ENCODE data around the gene CD276.

CD276 gene

DNA sequence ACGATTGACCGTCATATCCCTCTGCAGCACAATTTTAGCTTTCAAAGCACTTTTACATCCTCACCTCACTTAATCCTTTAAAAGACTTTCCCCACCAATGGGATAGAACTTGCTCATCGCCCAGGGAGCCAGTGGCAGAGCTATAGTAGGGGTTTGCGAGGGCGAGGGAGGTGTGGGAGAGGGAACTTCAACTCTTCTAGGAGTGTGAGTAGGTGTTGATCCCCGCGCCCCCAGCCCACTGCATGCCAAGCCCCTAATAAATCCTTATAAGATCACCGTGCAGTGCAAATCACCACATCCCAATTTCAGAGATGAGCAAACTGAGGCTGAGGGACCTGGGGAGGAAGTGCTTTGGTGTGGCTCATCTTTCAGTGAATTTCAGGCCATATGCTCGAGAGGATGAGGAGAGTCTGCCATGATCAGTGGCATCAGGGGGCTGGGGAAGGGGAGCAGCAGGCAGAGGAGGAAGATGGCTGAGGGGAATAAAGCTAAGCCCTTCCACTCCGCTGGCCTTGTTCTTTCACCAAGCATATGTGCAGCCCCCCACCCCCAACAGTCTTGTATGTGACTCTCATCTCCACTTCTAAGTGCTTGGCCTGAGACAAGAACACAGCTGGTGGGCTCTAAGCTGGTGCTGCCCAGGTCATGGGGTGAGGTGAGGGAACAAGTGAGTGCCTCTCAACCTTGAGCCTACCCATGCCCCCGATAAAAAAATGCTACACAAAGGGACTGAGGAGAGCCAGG, 63.8 kb downstream of the CD276 start:
- no peak for DNase-seq (ENCODE audit: low spot score)

GRCh38 chr15:73748730-73749129, 64.5 kb downstream of the CD276 start:
- DNase-seq (ENCODE audit: low spot score), result no peak

DNA sequence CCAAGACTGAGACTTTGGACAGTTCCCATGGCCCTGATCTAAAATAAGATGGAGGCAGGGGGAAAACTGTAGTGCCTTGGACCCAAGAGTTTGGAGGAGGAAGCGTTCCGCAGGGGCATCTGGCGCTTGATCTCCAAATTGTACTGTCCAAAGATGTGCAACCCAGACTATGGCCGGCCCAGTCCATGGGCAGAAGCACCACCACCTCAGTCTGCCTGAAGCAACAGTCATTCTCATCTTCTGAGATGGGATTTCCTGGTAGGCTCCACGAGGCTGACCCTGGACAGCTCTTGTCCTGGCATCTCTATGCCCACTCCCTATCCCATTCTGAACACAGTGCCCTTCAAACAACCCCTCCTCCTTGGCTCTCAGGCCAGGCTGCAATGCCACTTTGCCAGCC, 65.3 kb downstream of the CD276 start:
- DNase-seq (ENCODE audit: low spot score), result no peak

GRCh38 chr15:73749971-73750370, 65.8 kb downstream of the CD276 start:
- no peak for DNase-seq (ENCODE audit: low spot score)

DNA sequence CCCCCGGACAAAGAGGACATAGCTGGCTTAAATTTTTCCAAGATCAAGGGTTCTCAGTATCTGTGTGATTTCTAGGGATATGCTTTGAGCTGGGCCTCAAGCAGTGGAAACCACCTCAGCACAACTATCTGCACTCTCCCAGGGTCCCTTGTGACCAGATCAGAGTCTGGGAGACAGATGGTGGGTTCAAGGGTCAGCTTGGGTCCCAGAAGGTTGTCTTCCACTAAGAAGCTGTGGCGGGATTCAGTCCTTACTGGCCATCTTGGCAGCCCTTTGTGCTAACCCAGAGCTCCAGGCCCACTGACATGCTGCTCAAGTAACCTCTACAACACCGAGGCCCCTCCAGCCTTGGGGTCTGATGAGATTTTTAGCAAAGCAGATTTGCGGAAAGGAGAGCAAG, 66.3 kb downstream of the CD276 start:
- DNase-seq (ENCODE audit: low spot score), result no peak

DNA sequence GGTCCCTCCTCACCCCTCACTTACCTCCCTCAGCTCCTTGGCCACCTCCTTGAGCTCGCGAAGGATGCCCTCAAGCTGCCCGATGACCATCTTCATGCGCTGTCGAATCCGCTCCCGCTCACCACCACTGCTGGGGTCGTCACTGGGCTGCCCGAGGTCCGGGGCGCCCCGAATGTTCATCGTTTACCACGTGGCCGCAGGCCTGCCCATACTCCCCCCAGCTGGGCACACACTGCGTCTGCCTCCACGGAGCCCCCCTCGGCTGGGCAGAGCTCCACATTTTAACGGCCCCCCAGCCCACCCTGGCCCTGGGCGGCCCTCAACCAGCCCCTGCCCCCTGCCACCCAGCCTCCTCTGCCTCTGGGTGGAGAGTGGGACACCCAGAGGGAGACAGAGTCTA, 66.8 kb downstream of the CD276 start:
- DNase-seq (ENCODE audit: low spot score), result no peak

DNA sequence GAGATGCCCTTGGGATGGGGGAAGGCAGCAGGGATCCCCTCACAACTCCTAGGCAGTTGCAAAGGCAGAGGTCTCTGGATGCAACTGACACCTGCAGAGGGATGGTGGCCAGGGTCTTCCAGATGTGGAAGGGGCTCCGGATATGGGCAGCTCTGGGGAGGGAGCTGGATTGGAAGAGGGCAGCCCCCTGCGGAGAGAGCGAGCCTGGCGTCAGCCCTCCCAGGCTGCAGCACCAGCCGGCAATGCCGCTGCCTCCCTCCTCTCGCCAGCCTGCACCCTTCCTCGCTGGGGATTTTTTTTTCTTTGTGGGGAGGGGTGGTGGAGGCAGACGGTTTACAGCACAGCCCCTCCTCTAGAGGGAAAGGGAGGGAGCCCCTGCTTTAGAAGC, 67.3 kb downstream of the CD276 start:
- DNase-seq (ENCODE audit: low spot score), result no peak

- no peak for DNase-seq (ENCODE audit: low spot score)
These were observed 68.0 kb downstream of the CD276 start for GRCh38 chr15:73751899-73752805.

DNA sequence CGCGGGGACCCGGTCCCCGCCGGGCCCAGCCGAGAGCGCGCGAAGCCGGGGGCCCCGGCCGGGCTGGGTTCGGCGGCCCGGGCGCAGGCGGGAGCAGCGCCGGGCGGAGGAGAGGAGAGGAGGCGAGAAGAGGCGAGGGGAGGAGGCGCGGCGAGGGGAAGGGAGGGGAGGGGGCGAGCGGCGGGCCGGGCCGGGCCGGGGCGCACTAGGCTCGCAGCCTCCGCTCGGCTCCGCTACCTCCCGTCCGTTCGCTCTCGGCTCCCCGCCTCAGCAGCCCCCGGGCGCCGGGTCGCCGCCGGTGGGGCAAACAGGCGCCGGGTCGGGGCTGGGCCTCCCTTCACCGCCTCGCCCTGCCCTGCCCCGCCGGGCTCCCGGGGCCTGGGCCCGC, 68.6 kb downstream of the CD276 start:
- no peak for DNase-seq (ENCODE audit: low spot score)

DNA sequence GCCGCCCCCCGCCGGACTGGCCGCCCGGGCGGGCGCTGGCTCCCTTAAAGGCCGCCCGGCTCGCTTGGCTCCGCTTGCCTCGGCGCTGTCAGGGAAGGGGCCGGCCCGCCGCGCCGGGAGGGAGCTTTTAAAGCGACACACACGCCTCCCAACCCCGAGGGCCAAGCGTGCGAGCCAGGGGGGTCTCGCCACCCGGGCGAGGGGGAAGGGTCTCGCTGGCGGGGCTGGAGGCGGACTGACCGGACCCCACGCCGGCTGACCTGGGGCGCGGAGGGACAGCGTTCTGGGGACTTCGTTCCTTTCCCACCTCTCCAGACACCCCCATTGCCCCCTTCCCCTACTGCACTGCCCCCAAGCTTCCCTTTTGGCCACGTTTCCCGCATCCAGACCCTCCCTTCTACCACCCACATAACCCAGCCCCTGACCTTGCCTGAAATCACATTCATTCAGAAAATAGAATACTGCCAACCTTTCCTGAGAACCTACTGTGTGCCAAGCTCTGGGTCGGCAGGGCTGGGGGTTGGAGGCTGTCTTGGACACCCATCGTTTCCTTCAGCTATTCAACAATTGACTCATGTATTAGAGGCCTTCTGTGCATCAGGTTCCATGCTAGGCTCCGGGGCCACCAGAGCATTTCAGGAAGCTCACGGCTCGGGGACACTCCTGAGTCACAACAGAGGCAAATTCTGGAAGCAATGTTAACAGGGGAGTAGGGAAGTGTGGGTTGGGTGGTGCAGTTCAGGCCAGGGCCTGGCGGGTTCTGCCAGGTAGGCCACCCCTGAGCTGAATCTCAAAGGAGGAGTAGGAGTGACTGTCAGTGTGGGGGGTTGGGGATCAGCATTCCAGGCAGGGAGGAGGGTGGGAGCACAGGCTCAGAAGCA, 69.3 kb downstream of the CD276 start, which contains the start of gene INSYN1:
Gene INSYN1 (minus strand): TSS at position 102 of the 881 bp plus-strand sequence. CDS start 2,221 bp downstream, outside the sequence.
- no peak for DNase-seq (ENCODE audit: low spot score)

DNA sequence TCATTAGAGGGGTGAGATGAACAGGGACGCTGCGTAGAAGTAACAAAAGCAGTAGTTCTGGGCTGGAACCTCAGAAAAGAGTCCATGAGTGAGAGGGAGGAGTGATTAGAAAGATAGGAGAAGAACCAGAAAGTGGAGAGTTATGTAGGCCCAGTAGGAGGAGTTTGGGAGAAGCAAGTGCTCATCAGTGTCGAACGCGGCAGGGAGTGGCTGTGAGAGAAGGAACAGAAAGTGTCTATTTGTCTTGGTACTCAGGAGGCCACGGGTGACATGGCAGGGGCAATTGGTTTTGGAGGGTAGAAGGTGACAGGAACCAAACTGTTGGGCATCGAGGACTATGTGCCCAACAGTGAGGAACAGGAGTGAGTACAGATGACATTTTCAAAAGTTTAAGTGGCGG, 70.3 kb downstream of the CD276 start:
- DNase-seq (ENCODE audit: low spot score), result no peak

DNA sequence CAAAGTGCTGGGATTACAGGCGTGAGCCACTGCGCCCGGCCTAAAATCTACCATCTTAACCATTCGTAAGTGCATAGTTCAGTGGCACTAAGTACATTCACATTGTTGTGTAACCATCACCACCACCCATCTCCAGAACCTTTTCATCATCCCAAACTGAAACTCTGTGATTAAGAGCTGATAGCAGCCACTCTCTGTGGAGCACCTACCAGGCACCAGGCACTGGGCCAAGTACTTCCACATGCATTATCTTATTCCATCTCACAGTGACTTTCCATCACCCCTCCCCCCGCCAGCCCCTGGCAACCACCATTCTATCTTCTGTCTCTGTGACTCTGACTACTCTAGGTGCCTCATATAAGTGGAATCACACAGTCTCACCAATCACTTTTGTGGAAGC, 71.3 kb downstream of the CD276 start:
- peak; percentile 69 for DNase-seq (ENCODE audit: low spot score)

GRCh38 chr15:73755946-73756345, 71.8 kb downstream of the CD276 start:
- no peak for DNase-seq (ENCODE audit: low spot score)

DNA sequence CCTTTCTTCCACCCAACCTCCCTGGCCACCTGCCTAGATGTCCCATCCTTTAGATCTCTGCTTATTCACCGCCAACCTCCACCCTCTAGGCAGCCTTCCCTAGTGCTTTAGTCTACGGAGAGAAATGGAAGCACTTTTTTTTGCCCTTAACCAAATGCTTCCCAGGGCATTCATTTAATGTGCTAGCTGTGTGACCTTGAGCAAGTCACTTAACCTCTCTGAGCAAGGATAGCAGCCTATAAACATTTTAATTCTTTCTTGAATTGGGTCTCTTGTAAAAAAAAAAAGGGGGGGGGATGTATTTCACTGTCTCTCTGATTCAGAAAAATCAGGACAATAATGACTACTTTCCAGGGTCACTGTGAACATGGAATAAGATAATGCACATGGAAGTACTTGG, 72.2 kb downstream of the CD276 start:
- DNase-seq (ENCODE audit: low spot score), result no peak

DNA sequence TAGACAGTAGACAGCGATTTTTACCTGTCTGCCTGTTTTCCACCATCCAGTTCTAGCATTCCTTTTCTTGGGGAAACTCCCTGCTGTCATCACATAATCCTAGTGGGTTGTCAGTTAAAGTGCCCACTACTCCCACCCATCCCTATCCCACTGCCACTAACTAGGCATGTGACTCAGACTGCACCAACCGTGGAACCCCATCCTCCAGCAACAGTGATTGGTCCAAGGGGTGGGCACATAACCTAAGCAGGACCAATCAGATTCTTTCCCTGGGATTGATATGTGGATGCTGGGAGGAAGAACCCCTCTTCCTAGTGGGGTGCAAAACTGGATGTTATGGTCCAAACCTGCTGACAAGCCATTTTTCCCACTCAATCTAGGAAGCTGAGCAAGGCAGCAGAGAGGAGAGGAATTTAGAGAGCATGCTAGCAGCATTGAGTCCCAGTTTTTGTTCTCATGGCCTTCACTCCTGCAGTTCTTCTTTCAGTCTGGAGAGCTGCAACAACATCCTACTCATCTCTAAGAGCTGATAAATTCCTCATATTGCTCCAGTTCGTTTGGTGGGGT, 72.8 kb downstream of the CD276 start:
- DNase-seq (ENCODE audit: low spot score), result no peak

DNA sequence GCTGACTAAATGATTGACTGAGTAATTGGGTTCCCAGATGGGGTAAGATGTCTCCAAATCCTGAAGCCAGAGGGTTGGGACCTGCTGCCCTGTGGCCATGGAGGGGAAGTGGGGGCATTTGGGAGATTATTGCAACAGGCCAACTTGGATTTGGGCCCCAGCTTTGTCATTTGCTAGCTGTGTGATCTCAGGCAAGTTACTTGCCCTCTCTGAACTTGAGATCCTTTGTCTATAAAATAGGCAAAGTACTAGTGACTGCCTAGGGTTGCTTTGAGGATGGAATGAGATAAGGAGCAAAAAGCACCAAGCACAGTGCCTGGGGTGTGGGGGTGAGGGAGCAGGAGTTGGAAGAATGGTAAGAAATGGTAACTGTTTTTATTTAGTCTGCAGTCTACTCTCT, 73.4 kb downstream of the CD276 start:
- no peak for DNase-seq (ENCODE audit: low spot score)

GRCh38 chr15:73758461-73758860, 74.3 kb downstream of the CD276 start:
- DNase-seq (ENCODE audit: low spot score), result no peak

DNA sequence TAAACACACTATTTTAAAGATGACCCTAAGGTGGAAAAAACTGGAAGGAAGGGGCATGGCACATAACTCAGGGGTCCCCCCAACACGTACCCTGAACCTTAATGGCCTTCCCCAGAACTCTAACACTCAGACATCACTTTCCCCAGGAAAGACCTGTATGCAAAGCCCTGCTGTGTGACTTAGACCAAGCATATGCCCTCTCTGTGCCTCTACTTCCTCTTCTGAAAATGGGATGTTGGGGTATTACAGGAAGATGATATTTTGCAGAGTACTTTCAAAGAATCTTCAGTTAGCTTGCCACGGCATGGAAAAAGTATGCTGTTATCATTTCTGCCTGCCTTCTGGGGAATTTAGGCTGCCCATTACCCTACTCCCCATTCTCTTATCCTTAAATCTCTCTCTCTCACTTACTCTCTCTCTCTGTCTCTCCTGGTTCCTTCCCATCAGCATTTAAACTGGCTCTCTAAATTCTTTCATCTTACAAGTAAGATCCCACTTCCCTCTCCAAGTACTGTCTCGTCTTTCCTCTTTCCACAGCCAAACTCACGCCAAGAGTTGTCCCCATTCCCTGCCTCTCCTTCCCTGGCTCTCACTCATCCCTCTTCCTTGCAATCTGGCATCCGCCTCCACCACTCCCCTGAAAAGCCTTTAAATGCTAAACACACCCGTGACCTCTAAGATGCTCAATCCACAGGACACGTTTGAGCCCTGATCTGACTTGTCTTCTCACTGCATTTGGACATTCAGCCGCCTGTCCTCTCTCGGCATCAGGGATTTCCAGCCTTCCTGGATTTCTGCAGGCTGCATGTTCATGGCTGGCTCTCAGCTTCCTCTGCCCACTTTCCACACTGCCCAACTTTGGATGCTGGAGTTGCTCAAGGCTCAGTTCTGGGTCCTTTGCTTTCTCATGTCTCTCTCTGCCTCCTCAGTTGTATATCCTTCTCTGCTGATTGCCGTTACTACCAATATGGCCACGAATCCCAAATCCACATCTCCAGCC, 76.4 kb downstream of the CD276 start:
- DNase-seq (ENCODE audit: low spot score), result no peak

- DNase-seq (ENCODE audit: low spot score), result no peak
These were observed 79.7 kb downstream of the CD276 start for GRCh38 chr15:73763931-73764330.

Data from SK-N-DZ (cell line).